Activated CD4-positive, alpha-beta T cell treated with anti-CD3 and anti-CD28 coated beads for 1 hour (primary cell): ENCODE results near the gene PSMB2.

Experiments
- DNase-seq: peaks from one replicate; pipeline ENCODE4 v3.0.0-alpha.2; 2020

The PSMB2 gene

DNA sequence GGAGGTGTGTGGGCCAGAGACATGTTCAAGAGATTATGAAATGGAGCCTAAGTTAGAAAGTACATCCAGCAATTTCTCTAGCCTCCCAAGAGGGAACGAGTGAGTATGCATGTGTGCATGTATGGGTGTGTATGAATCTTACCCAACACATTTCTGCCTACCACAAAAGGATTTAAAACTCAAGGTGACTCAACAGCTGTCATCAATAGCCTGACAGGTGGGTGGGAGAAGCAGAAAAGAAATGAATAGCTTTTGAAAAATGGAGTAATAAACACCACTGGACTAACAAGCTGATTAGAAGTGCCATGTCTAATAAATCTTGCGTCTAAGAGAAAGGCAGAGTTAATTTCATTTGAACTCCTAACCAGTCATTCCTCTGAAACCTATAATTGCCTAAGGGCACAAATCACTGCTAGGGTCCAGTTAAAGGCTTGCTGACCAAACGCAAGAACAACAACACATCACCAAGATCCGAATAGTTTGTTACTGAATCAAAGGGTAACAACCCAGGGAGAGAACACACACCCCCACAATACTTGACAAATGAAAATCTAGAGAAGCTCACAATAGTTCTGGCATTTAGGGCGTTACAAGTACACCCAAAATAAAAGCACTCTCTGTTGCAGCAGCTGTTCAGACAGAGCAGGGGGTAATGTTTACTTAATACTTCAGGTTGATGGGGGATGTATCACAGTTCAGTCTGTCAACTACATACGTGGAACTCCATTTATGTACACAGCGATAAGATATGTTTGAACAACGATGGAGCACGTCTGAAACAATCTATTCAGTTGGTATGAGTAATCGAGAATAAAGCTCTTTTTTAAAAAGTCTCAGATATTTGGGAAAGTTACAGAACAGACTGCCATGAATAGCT is 85.5 kb downstream of the PSMB2 start:
- no peak for DNase-seq

DNA sequence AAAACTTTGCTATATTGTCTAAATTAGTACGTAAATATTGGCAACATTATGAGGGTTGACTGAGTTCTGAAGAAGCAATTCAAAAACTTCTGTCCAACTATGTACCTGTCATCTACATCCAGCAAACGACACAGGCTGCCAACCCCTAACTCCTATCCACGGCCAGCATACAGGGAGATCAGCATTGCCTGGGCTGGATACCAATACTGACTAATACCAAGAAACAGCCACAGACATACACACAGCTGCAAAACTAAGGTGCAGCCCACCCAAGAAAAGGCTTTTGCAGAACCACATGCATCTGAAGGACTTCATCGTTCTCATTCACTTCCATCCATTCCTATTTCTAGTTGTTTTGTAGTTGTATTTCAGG is 86.1 kb downstream of the PSMB2 start:
- DNase-seq, result no peak

DNA sequence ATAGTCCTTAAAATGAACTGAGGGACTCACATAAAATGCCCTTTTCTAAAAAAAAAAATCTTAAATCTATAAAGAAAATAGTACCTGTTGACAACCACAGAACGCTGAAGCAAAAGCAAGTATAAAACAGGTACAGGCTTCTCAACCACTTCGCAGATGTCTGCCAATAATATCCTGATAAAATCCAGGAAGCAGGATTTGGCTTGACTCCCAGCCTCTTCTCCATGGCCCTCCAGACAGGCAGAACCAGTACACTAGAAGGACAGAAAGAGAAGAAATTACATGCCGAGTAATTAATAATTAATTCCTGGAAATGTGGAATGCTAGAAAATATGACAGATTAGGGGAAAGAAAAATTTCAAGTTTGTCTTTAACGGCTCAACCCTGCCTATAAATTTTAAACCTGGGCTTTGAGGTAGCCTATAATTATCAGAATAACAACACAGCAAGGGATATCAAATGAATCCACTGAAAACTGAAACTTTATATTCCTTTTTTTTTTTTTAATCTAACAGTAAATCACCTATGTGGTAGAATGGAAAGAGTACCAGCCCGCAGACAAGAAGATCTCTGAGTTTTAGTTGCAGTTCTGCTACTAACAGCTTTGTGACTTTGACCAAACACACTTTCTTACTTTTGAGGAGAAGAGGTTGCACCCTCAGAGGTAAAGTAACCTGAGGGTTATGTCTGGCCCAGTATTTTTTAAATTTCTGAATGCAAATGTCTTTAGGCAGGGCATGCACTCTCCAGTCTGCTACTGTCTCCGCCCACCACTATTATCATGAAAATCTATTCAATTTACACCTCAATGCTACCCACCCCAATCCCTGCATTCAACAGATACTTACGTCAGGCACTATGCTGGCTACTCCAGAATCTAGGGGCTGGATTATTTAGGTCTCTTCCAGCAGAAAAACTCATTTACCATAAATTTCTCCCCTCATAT is 86.8 kb downstream of the PSMB2 start:
- no peak for DNase-seq

DNA sequence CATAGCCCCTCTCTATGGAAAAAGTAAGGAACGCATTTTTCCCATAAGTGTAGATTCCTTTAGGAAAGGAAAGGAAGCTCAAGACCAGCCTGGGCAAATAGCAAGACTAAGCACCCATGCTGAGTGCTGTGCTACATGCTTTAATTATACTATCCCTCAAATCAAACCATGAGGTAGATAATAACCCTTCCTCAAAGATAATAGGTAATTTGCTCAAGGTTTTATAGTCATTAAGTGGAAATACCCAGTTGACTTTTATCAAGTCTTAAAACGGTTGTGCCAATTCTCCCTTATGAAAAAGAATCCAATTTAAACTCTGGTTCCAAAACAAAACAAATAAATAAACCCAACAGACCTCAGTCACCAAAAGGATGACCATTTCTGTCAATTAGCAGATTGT is 87.5 kb downstream of the PSMB2 start:
- no peak for DNase-seq
